Brain pericyte (primary cell): ENCODE data around the gene TRAK1.

ENCODE experiments used
- DNase-seq: peaks from one replicate; pipeline ENCODE4 v3.0.0-alpha.2; 2012; ENCODE audit warnings: low read depth, low spot score

TRAK1 gene

DNA sequence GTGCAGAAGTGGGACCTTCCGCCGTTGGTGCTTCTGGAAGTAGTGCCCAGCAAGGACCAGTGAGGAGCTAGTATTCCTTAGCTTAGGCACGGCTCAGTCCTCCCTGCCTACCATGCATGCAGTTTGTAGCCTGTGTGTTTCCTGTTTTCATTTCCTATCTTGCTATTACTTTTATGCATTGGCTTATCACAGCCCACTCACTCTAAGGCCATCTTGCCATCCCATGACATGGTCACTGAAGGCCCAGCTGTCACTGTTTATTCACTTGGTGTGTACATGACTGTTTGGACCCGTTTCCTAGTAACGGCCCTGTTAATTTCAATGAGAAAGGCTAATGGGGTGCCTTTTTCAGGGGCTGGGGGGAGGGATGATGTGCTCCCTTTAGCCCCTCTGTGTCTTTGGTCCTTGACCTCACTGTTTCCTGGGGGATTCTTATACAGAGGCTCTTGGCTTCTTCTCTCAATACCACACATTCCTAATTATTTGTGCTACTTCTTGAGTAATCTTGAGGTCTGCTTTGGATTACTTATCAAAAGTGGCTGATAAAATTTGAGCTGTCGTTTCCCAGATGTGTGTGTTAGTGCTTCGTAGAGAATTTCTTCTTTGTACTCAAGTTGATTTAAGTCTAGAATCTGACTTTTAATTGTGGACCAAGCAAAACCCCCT, 24.5 kb upstream of the TRAK1 start:
- DNase-seq, result no peak

DNA sequence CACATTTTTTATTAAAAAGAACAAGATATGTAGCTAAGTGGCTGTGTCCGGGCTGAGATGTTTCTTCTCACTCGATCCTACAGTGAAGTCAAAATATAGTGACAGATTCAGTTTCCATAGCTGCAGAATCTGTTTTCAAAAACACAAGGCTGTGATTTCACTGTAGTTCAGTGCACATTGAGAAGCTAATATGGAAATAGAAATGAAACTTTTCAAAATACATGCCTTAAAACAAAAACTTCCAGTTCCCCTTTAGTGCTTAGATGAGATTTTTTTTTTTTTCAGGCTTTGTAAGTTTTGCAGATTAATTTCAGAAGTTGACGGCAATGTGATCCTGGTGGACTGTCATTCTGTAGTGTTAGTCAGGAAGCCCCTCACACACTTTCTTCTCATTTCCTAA, 23.8 kb upstream of the TRAK1 start:
- no peak for DNase-seq

DNA sequence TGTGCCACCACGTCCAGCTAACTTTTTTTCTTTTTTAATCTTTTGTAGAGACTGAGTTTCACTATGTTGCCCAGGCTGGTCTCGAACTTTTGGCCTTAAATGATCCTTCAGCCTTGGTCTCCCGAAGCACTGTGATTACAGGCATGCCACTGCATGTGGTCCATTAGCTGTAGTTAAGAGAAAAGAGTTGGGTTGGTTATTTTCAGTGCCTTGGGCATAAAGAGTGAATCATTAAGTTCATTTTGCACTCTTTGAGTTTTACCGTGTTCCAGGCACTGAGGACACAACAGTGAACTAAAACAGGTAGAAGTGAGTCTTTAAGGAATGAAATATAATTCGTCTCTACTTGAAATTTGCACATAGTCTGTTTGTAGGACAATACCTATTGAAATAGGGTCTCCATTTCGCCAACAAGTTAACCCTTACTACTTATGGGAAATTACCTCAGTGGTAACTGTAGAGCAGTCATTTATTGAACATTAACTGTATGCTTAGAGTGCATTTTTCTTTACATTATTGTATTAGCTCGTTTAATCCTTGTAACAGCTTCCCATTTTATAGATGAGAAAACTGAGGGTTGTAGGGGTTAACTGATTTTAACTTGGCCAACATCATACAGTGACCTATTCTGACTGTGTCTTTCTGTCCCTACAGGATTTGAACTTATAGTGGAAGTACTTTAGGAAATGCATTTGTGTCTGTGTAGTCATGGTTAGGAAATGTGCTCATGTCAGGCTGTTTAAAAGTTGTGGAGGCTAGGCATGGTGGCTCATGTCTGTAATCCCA, 22.7 kb upstream of the TRAK1 start:
- DNase-seq, result no peak

DNA sequence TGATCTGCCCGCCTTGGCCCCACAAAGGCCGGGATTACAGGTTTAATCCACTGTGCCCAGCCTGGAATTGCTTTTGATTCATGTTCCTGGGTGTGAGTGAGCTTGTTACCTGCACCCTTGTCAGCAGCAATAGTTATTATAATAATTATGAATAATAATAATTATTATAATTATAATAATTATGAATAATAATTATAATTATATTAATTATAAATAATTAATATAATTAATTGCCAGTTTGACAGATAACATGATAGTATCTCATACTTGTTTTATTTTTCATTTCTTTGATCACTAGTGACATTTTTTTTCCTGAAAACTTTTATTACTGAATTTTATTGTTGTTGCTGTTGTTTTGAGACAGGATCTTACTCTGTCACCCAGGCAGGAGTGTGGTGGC, 21.1 kb upstream of the TRAK1 start:
- DNase-seq, result no peak

DNA sequence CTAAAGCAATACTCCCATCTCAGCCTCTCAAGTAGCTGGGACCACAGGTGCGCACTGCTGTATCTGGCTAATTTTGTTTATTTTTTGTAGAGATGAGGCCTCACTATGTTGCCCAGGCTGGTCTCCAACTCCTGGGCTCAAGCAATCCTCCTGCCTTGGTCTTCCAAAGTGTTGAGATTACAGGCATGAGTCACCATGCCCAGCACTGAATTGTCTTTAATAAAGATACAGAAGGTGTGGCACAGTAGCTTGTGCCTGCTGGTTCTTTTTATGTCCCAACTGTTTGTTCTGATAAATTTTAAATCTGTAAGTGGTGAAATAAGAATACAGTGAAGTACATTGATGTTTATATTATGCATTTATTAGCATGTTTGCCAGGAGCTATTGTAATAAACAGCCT, 20.6 kb upstream of the TRAK1 start:
- DNase-seq, result no peak

DNA sequence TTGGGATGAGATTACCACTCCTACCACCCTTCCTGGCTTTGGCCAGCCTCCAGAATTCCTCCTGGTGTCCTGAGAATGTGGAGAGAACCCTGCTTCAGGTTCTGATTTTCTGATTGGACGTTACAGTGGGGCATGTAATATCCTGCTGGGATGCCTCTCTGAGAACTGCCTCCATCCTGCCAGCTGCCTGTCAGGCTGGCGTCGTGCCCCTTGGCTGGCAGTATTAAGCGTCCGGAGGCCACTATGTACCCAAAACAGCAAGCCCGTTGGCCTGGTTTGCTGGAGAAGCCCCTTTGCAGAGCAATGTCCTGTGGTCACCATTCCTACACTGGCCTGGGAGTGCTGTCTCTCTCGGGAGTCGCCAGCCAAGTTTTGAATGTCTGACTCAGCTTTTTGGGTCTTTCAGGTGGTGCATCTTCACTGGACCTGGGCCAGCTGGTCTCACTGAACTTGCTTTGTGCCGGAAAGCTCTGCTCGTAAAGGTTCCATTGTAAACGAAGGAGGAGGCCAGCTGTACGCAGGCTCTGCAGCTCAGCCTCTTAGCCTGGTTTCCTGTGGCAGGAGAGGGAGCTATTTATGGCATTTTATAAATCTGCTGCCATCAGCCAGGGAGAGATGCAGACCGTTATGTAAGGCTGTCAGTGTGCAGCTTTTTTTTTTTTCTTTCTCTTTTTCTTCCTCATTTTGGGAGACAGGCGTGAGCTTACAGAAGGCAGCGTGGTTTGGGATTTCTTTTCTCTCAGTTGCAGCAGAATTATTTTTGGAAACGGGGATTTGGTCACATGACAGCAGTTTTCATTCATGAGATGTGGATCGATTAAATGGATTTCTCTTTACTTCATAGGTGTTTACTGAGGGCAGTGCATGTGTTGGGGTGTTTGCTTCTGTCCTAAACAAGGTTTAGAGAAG, 19.0 kb upstream of the TRAK1 start:
- no peak for DNase-seq

DNA sequence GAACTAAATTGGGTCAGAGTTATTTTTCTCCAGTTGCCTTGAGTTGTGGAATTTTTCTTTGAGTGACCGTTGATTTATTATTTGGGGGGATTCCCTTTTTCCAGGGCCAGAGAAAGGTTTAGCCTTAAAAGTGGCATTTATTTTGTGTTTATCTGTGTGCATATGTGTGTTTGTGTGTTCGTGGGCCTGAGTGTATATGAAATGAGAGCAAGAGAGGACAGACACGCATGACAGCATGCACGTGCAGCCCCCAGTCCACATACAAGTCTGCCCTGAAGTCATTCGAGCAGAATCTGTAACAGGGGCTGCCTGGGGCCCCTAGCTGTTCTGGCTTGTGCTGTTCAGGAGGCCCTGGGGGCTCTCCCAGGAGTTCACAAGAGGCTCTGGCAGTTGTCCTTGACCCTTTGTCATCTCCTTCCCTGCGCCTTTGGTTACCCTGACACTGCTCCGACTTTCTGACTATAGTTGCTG, 18.3 kb upstream of the TRAK1 start:
- DNase-seq, result no peak

DNA sequence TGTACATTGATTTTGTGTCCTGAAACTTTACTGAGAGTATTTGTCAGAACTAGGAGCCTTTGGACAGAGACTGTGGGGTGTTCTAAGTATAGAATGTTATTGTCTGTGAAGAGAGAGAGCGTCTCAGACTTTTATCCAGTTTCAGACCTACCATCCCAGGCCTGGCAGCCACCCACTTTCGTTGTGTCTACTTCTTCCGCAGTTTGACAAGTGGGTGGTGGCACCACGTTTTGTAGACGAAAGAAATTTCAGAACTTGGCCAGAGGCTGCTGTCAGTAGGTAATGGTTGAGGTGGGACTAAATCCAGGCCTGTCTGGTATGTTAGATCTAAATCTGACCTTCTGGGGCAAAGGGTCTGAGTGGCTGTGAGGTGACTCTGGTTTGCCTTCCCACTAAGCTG, 13.4 kb upstream of the TRAK1 start:
- no peak for DNase-seq

DNA sequence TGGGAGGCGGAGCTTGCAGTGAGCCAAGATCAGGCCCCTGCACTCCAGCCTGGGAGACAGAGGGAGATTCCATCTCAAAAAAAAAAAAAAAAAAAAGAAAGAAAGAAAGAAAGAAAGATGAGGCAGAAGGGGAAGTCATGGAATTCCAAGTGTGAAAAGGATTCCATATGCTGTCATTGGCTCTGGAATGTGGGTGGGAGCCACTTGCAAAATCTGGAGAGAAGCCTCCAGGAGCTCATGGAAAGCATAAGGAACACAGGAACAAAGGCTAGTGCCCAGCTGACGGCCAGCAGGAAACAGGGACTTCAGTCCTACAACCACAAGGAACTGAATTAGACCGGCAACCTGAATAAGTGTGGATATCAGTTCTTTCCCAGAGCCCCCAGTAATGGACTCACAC, 12.5 kb upstream of the TRAK1 start:
- DNase-seq, result no peak

DNA sequence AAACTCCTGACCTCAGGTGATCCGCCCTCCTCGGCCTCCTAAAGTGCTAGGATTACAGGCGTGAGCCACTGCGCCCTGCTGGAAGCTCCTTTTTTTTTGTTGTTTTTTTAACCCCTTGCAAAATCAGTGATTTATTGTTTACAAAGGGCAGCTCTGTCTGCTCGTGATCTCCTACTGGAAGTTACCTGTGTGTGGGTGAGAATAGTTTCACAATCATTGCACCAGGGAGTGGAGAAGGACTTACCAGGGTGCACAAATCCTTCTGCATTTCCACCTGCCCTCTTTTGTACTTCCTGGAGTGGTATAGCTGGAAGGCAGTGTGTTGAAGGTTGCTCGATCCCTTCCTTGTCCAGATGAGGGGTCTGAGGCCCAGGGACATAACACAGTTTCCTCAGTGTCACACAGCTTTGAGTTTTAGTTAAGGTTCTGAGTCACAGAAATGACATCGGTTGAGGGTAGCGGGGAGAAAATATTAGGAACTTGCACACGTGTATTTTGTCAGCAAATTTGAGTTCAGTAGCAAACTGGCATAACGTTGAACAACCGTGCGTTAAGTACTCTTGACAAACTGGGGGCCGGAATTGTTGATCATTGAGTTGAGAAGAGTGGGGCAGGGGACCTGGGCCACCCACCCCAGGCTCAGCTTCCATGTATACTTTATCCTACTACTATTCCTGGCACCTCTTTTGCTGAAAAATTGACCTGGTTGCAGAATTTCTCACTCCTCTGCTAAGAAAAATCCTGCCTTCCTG, 11.3 kb upstream of the TRAK1 start:
- DNase-seq, result no peak

DNA sequence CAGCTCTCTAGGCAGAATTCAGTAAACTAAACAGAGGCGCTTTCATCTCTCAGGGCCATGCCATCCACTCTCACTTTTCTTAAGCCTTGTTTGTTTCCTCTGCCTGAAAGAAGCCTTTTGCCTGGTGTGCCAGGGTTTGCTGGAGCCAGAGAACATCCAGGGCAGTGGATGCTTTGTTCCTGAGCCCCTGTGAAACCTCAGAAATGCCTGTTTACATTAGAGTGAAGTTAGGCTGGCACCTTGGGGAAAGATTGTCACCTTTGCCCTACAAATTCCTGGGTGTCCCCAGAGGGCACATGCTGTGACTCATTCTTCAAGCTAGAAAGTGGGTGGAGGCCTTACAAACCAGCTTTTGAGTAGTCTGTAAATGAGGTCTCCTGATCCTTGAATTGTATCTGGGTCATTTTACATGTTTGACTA, 10.7 kb upstream of the TRAK1 start:
- no peak for DNase-seq

DNA sequence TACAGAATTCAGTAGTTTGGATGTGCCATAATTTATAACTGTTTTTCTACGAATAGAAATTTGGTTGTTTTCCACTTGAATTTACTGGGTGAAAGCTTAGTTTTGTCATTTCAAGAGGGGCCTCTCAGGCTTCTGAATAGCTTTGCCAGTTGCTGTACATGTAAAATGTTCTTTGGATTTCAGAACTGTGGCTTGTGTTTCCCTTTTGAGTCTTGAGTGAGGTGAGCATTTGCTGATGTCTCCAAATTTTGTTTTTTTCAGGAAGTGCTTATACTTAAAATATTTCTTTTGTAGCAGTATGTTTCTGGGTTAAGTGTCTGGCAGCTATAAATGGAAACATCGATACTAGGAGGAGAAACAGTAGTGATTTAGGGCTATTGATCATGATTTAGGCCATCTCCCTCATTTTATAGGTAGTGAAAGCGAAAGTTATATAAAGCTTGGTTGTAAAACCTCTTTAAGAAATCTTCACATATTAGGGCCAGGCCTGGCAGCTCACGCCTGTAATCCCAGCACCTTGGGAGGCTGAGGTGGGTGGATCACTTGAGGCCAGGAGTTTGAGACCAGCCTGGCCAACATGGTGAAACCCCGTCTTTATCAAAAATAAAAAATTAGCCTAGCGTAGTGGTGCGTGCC, 9.2 kb upstream of the TRAK1 start:
- no peak for DNase-seq

DNA sequence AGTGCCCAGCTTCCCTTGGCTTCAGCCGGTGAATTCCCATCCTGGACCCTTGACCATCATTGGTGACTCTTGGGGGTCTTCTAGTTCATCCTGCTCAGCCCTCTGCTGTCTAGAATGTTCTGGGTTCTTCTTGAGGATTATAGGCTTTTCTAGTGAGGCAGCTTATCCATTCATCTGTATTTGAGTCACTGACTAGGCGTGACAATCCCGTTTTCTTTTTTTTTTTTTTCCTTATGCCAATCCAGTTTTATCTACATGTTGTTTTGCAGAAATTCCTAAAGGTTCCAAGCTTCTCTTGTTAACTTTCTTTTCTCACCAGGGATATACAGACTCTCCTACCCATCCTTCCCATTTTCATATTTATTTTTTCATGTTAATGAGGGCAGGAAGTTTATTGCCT, 6.6 kb upstream of the TRAK1 start:
- no peak for DNase-seq

DNA sequence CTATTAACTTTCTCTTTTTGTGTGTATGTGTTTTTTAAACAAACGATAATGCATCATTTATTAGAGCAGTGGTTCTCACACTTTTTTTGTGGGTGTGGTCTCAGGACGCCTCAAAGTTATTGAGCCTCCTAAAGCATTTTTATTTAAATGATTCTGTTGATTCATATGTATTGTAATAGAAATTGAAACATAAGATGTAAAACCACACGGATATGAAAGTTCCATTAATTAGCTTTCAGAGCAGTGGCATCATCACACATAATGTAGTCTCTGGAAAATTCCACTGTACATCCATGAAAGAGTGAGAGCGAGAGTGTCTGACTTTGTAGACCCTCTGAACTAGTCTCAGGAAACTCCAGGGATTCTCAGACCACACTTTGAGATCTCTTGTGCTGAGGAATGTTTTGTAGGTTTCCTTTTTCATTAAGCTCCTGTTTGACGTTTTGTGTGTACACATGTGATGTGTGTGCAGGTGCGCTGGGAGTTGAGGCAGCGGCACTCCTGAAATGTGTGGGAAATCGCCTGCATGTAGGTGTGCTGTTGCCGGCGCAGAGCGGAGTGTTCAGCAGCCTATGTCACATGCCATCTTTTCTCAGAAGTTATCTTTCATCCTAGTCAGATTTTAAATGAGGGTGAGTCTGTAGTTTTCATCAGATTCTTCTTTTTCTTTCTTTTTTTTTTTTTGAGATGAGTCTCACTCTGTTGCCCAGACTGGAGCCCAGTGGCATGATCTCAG, 5.3 kb upstream of the TRAK1 start:
- no peak for DNase-seq

DNA sequence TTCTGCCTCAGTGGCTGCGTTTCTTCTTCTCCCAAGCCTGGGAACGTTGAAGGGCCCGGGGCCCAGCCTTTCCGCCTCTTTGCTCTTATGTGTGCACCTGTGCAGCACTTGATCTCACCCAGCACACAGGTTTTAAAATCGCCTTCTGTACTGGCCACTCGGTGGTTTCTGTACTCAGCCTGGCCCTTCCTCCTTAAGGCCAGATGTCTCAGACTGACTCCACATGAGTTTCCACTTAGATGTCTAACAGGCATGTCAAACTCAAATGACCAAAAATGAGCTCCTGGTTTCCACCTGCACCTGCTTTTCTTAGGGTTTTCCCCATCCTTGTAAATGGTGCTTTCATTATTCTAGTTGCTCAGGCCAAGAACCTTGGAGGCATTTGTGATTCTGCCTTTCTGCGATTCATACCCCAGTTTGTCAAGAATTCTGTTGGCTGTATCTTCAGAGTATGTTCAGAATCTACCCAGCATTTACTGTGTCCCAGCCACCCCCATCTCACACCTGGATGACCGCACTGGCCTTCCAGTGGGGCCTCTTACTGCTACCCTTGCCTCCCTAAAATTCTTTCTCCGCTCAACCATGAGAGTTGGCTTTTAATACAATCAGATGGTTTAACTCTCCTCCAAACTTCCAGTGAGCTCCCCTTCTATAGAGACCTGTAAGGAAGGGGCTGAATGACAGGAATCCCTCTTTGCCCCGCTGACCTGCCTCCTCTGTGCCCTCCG, 2.2 kb upstream of the TRAK1 start:
- DNase-seq, result no peak

DNA sequence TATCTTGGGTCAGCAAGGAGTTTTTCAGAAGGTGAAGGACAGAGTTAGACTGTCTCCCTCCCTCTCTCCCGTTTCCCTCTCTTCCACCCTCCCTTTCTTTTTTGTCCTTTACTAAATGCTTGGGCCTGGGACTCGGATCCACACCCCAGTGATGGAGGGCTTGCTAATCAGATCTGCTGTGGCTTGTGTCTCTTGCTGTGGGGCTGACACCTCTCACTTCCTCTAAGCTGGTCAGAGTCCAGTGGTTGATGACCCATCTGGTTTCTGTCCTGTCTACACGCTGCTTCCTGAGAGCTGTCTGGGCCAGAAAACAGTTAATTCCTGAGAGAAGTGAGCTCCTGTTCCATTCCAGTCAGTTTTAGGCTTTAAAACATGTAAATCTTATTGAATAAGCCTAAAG, 849 bp downstream of the TRAK1 start:
- DNase-seq, result no peak

DNA sequence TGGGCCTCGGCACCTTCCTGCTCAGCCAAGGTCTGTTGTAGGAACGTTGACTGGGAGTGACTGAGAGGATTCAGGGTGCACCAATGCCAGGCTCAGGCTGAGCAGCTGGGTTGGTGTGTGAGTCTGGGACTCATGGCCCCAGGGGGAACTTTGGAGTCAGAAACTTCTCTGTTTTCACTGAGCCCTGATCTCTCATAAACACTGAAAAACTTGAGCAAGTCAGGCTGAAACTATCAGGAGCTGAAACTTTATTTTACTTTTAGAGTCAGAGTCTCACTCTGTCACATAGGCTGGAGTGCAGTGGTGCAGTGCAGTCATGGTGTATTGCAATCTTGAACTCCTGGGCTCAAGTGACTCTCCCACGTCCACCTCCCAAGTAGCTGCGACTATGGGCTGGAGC, 3.0 kb downstream of the TRAK1 start:
- DNase-seq, result no peak

DNA sequence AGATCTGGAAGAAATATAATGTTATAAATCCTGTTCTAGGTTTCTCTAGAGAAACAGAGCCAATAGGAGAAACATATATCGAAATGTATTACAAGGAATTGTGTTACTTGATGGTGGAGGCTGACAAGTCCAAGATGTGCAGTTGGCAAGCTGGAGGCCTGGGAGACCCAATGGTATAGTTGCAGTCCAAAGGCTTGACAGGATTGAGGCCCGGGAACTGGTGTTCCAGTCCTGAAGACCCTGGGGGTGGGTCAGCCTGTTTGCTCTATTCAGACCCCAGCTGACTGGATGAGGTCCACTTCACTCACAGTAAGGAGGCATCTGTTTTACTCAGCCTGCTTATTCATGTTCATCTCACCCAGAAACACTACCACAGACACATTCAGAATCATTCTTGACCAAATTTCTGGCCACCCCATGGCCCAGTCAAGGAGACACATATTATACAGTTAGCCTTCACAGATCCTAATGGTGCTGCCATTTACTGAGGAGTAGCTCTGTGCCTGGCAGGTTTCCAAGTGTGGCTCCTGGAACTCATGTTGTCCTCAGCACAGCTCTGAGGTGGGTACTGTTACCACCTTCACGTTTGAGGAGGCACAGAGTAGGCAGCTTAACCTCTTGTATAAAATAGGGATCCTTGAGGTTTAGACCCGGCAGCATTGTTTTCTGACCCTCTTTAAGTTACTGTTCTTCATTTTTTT, 3.7 kb downstream of the TRAK1 start:
- DNase-seq, result no peak

DNA sequence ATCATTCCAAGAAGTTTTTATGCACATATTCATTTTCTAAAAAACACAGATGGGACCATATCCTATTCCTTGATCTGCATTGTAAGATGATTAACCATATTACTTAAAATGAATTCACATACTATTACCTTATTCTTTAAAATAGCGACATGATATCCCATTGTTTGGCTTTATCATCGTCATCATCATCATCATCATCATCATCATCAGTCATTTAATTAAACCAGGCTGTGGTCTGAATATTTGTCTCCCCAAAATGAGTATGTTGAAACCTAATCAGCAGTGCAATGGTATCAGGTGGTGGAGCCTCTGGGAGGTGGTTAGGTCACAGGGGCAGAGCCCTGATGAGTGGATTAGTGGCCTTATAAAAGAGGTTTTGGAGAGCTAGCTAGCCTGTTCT, 4.4 kb downstream of the TRAK1 start:
- no peak for DNase-seq
